Peyer's patch (tissue), 4 donors: Measurements from ENCODE around the gene BTBD8.

Experiments
- POLR2A ChIP-seq, 2 donors: fragments of 450-650 bp; IDR thresholded peaks; one replicate each; pipeline ENCODE4 v1.5.1; 2017; ENCODE audit warnings: antibody characterized with exemption in 2 of 2, mild to moderate bottlenecking in 2 of 2, moderate library complexity in 2 of 2
- TF ChIP-seq, protein P1 (sequence below), 6 experiments: fragments of 450-650 bp in 4 of 6; fragments of 200-600 bp in 2 of 6; sonication (generic) in 1 of 6; IDR thresholded peaks; one replicate each; pipeline ENCODE4 v1.5.1; 2017 to 2019; ENCODE audit warnings: antibody characterized with exemption in 6 of 6, mild to moderate bottlenecking in 3 of 6, moderate library complexity in 1 of 6

DNA sequence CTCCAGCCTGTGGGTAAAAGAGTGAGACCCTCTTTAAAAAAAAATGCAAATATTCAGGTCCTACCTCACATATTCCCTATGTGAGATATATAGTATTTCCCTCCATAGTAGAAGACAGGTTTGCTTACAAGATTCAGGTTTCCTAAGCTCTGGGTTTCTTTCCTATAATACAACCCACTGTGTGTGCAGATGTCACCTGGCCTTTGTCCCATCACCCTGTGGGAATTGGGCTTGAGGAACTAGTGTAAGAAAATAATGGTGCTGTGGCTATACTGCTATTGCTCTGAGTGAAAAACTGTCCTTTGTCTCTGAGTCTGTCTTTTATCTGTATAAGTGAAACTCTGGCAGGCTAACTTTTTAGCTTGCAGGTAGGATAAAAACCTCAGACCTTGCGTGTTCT lies 150.6 kb downstream of the BTBD8 start:
- TF ChIP-seq, protein P1, sequence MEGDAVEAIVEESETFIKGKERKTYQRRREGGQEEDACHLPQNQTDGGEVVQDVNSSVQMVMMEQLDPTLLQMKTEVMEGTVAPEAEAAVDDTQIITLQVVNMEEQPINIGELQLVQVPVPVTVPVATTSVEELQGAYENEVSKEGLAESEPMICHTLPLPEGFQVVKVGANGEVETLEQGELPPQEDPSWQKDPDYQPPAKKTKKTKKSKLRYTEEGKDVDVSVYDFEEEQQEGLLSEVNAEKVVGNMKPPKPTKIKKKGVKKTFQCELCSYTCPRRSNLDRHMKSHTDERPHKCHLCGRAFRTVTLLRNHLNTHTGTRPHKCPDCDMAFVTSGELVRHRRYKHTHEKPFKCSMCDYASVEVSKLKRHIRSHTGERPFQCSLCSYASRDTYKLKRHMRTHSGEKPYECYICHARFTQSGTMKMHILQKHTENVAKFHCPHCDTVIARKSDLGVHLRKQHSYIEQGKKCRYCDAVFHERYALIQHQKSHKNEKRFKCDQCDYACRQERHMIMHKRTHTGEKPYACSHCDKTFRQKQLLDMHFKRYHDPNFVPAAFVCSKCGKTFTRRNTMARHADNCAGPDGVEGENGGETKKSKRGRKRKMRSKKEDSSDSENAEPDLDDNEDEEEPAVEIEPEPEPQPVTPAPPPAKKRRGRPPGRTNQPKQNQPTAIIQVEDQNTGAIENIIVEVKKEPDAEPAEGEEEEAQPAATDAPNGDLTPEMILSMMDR (IDR thresholded peaks at IDR 0.05) = no peak
- TF ChIP-seq POLR2A (IDR thresholded peaks at IDR 0.05) = no peak
